ENCODE measurements around the gene RRP8. TPM values are rescaled to one million over a fixed set of nuclear protein-coding genes. Genes with fewer than 3 reads are reported as not detected.
A peak's percentile ranks its signal among the peaks of the same experiment; 100 is the strongest.

The RRP8 gene
- total and polyA plus RNA-seq, 9 of the 15 experiments (the other 6 are each of a cell fraction or from before 2014, with no cell fraction given) = 5.7 to 47.3 (median 32.6) TPM

DNA sequence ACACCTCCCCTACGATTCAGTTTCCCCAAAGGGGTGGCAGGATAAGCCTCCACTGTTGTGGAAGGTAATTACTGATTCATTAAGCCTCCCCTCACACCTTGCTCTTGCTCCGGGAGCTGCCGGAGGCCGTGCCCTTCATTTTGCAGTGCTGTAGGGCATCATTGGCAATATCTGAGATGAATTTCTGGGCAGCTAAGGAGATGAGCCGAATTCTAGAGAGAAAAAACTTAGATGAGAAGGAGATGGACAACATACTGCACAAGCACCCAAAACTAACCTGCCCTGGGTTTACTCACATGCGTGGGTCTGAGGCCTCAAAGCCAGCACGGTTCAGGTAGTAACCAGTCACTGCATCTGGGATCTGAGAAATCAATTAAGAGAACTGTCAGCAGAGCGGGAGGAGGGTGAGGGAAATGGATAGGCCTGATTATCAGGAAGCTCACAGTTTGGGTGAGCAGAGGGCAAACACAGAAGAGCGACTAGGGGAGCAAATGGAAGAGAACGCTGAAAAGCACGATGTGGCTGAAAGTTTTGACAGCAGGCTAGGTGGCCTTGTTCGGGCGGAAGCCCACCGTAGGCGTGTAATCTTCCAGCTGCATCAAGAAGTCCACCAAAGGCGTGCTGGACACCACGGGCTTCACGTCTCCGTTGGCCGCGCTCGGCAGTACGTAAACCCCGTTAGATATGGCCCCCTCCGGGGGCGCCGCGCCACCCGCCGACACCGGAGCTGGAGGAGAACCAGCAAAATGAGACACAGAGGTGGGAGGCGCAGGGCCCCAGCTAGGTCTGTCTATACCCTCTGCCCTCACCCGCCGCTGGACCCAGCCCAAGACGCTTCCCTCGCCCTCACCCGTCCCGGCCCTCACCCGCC is 7.9 kb upstream of the RRP8 start (continued):
- TF ChIP-seq, protein P1, sequence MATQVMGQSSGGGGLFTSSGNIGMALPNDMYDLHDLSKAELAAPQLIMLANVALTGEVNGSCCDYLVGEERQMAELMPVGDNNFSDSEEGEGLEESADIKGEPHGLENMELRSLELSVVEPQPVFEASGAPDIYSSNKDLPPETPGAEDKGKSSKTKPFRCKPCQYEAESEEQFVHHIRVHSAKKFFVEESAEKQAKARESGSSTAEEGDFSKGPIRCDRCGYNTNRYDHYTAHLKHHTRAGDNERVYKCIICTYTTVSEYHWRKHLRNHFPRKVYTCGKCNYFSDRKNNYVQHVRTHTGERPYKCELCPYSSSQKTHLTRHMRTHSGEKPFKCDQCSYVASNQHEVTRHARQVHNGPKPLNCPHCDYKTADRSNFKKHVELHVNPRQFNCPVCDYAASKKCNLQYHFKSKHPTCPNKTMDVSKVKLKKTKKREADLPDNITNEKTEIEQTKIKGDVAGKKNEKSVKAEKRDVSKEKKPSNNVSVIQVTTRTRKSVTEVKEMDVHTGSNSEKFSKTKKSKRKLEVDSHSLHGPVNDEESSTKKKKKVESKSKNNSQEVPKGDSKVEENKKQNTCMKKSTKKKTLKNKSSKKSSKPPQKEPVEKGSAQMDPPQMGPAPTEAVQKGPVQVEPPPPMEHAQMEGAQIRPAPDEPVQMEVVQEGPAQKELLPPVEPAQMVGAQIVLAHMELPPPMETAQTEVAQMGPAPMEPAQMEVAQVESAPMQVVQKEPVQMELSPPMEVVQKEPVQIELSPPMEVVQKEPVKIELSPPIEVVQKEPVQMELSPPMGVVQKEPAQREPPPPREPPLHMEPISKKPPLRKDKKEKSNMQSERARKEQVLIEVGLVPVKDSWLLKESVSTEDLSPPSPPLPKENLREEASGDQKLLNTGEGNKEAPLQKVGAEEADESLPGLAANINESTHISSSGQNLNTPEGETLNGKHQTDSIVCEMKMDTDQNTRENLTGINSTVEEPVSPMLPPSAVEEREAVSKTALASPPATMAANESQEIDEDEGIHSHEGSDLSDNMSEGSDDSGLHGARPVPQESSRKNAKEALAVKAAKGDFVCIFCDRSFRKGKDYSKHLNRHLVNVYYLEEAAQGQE (IDR thresholded peaks at IDR 0.05; ENCODE audit: borderline replicate concordance) = no peak; the same call in 1 of the 2 replicates
- TF ChIP-seq, protein P1 (CRISPR knock-in tag; IDR thresholded peaks at IDR 0.05; ENCODE audit: low read depth) = peak; percentile 56; the same call in 1 of the 2 replicates
- 0 out of 2 replicates have a peak, but pooled peaks have one; percentile 18 for TF ChIP-seq ZNF212 (CRISPR knock-in tag; IDR thresholded peaks at IDR 0.05)
- no peak for TF ChIP-seq ZNF699 (CRISPR knock-in tag; IDR thresholded peaks at IDR 0.05; ENCODE audit: insufficient replicate concordance)
- no peak for TF ChIP-seq NBN (IDR thresholded peaks at IDR 0.05; ENCODE audit: low read depth)
- no peak for TF ChIP-seq ZNF165 (CRISPR knock-in tag; IDR thresholded peaks at IDR 0.05; ENCODE audit: borderline replicate concordance)
- no peak for TF ChIP-seq KLF16 (IDR thresholded peaks at IDR 0.05)
- peak in 1 of 2 experiments; percentile 10; a peak in 1 of 4 replicates for TF ChIP-seq HDAC1 (IDR thresholded peaks at IDR 0.05)
- no peak for TF ChIP-seq EHMT2 (IDR thresholded peaks at IDR 0.05)
- TF ChIP-seq, protein P2, sequence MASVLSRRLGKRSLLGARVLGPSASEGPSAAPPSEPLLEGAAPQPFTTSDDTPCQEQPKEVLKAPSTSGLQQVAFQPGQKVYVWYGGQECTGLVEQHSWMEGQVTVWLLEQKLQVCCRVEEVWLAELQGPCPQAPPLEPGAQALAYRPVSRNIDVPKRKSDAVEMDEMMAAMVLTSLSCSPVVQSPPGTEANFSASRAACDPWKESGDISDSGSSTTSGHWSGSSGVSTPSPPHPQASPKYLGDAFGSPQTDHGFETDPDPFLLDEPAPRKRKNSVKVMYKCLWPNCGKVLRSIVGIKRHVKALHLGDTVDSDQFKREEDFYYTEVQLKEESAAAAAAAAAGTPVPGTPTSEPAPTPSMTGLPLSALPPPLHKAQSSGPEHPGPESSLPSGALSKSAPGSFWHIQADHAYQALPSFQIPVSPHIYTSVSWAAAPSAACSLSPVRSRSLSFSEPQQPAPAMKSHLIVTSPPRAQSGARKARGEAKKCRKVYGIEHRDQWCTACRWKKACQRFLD (CRISPR knock-in tag; IDR thresholded peaks at IDR 0.05) = 0 out of 2 replicates have a peak, but pooled peaks have one; percentile 52
- TF ChIP-seq, protein P3, sequence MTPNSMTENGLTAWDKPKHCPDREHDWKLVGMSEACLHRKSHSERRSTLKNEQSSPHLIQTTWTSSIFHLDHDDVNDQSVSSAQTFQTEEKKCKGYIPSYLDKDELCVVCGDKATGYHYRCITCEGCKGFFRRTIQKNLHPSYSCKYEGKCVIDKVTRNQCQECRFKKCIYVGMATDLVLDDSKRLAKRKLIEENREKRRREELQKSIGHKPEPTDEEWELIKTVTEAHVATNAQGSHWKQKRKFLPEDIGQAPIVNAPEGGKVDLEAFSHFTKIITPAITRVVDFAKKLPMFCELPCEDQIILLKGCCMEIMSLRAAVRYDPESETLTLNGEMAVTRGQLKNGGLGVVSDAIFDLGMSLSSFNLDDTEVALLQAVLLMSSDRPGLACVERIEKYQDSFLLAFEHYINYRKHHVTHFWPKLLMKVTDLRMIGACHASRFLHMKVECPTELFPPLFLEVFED (CRISPR knock-in tag; conservative IDR thresholded peaks at IDR 0.05) = 0 out of 2 replicates have a peak, but pooled peaks have one; percentile 14
- TF ChIP-seq ZBED1 (IDR thresholded peaks at IDR 0.05) = peak; percentile 40; the same call in 1 of the 2 replicates
- TF ChIP-seq CCNT2 (IDR thresholded peaks at IDR 0.05; ENCODE audit: borderline replicate concordance, extremely low read depth, insufficient read length, low read depth, low read length) = no peak
- TF ChIP-seq HMG20B (CRISPR knock-in tag; IDR thresholded peaks at IDR 0.05) = 0 out of 2 replicates have a peak, but pooled peaks have one; percentile 49
- peak; percentile 14; the same call in 1 of the 2 replicates for TF ChIP-seq SMARCE1 (IDR thresholded peaks at IDR 0.05)

All from K562 (cell line).